Measurements from ENCODE around the gene NCKAP5. TPM values are rescaled to one million over a fixed set of nuclear protein-coding genes. Genes with fewer than 3 reads are reported as not detected.

The NCKAP5 gene
- total and polyA plus RNA-seq, 2 of the 13 experiments (the other 11 are each of a cell fraction or from before 2014, with no cell fraction given): 0.01 TPM; not detected in 1

DNA sequence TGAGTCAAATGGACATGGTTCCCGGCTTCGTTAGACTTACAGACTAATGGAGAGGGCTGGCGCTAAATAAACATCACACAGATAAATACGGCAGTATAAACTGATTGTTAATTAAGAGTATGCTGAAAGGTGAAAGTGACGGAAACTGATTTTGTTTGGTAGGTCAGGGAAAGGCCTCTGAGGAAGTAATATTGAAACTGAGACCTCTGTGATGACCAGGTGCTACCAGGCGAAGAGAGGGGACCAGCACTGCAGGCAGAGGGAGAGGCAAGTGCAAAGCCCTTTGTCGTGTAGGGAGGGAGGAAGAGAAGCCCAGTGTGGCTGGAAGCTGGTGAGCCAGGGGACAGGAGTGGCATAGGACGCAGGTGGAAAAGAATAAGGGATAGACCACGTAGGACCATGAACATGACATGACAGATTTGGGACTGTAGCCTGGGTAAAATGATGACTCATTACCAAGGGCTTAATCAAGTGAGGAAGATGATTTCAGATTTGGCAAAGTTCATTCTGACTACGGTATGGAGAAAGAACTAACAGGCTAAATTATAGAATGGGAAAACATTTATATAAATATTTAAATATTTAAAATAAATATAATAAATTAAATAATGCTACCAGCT, 433.1 kb downstream of the NCKAP5 start:
- Histone ChIP-seq H3K9ac (ENCODE audit: insufficient read depth, low read depth, low read length) (no peak overlapping the region), H3K4me2 (ENCODE audit: low read depth, low read length) (no peak overlapping the region), H3K9me3 (ENCODE audit: low read length) (peaks cover 6% of the 10 kb centered on the region; the same call in 1 of the 2 replicates), H4K20me1 (ENCODE audit: insufficient read depth, low read length) (no peaks in the 10 kb centered on the region), H3K79me2 (ENCODE audit: insufficient read depth, low read length) (no peaks in the 10 kb centered on the region), H3K4me3 (replicated peaks in 1 of 3; ENCODE audit: insufficient read depth in 1 of 3, low read depth in 2 of 3, low read length in 3 of 3) (no peak overlapping the region), H3K36me3 (replicated peaks in 1 of 2; ENCODE audit: control insufficient read depth in 1 of 2, insufficient read depth in 2 of 2, low read length in 2 of 2) (no peaks in the 10 kb centered on the region), H3K27ac (ENCODE audit: extremely low read length, insufficient read depth, low read length) (no peak overlapping the region), H3K27me3 (ENCODE audit: control insufficient read depth in 1 of 2, insufficient read depth in 2 of 2, low read length in 2 of 2) (no peaks in the 10 kb centered on the region), H2AFZ (ENCODE audit: low read length) (no peak overlapping the region), H3K4me1 (ENCODE audit: insufficient read depth, low read length) (no peaks in the 10 kb centered on the region)
- FAIRE-seq (no peak), DNase-seq (ENCODE audit: low spot score) (no peak), ATAC-seq (no peak)
- 28% methylated on average over 10 of the region's 10 CpGs for WGBS (ENCODE audit: low lambda C conversion rate)
- ChIA-PET CTCF (ENCODE audit: low intra/inter-chr PET ratio, low total read pairs) (no interaction called here), POLR2A (no interaction called here)
- intact Hi-C loops (cut with micrococcal nuclease; ENCODE audit: unreplicated experiment) (no loop called here), in situ Hi-C loops (cut with HindIII; ENCODE audit: extremely low pct_ligation_motif_present, low pct_unique_long_range_greater_than_20kb) (no loop called here)
- BruUV-seq (replicated peaks): no TSS peak
- TF ChIP-seq, protein P1, sequence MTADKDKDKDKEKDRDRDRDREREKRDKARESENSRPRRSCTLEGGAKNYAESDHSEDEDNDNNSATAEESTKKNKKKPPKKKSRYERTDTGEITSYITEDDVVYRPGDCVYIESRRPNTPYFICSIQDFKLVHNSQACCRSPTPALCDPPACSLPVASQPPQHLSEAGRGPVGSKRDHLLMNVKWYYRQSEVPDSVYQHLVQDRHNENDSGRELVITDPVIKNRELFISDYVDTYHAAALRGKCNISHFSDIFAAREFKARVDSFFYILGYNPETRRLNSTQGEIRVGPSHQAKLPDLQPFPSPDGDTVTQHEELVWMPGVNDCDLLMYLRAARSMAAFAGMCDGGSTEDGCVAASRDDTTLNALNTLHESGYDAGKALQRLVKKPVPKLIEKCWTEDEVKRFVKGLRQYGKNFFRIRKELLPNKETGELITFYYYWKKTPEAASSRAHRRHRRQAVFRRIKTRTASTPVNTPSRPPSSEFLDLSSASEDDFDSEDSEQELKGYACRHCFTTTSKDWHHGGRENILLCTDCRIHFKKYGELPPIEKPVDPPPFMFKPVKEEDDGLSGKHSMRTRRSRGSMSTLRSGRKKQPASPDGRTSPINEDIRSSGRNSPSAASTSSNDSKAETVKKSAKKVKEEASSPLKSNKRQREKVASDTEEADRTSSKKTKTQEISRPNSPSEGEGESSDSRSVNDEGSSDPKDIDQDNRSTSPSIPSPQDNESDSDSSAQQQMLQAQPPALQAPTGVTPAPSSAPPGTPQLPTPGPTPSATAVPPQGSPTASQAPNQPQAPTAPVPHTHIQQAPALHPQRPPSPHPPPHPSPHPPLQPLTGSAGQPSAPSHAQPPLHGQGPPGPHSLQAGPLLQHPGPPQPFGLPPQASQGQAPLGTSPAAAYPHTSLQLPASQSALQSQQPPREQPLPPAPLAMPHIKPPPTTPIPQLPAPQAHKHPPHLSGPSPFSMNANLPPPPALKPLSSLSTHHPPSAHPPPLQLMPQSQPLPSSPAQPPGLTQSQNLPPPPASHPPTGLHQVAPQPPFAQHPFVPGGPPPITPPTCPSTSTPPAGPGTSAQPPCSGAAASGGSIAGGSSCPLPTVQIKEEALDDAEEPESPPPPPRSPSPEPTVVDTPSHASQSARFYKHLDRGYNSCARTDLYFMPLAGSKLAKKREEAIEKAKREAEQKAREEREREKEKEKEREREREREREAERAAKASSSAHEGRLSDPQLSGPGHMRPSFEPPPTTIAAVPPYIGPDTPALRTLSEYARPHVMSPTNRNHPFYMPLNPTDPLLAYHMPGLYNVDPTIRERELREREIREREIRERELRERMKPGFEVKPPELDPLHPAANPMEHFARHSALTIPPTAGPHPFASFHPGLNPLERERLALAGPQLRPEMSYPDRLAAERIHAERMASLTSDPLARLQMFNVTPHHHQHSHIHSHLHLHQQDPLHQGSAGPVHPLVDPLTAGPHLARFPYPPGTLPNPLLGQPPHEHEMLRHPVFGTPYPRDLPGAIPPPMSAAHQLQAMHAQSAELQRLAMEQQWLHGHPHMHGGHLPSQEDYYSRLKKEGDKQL (CRISPR knock-in tag; IDR thresholded peaks at IDR 0.05; ENCODE audit: low read depth): no peak
- TF ChIP-seq, protein P2, sequence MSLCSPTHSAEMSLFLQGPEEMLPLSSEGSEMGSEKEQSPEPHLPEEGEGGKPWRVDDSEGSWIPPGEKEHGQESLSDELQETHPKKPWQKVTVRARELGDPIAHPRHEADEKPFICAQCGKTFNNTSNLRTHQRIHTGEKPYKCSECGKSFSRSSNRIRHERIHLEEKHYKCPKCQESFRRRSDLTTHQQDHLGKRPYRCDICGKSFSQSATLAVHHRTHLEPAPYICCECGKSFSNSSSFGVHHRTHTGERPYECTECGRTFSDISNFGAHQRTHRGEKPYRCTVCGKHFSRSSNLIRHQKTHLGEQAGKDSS (CRISPR knock-in tag; IDR thresholded peaks at IDR 0.05; ENCODE audit: borderline replicate concordance, low read depth): no peak
- TF ChIP-seq RFXANK (CRISPR knock-in tag; IDR thresholded peaks at IDR 0.05) (no peak), MAFK (conservative IDR thresholded peaks at IDR 0.05 in 1 of 2, IDR thresholded peaks at IDR 0.05 in 1 of 2; ENCODE audit: low read length in 2 of 2) (peak; percentile 1 to 48; a peak in 2 of 4 replicates), ZEB1 (IDR thresholded peaks at IDR 0.05; ENCODE audit: insufficient replicate concordance, low read depth) (no peak), MAFF (IDR thresholded peaks at IDR 0.05; ENCODE audit: low read depth, low read length) (0 out of 2 replicates have a peak, but pooled peaks have one; percentile 6), EHMT2 (IDR thresholded peaks at IDR 0.05; ENCODE audit: borderline replicate concordance, low read depth, low read length) (no peak), FIP1L1 (IDR thresholded peaks at IDR 0.05; ENCODE audit: borderline replicate concordance, insufficient read depth, low read depth, low read length) (no peak), TBP (CRISPR knock-in tag; IDR thresholded peaks at IDR 0.05) (no peak), SP140L (CRISPR knock-in tag; IDR thresholded peaks at IDR 0.05; ENCODE audit: borderline replicate concordance) (no peak), ZBTB3 (CRISPR knock-in tag; IDR thresholded peaks at IDR 0.05; ENCODE audit: borderline replicate concordance, low read depth) (no peak)
- TF ChIP-seq, protein P3, sequence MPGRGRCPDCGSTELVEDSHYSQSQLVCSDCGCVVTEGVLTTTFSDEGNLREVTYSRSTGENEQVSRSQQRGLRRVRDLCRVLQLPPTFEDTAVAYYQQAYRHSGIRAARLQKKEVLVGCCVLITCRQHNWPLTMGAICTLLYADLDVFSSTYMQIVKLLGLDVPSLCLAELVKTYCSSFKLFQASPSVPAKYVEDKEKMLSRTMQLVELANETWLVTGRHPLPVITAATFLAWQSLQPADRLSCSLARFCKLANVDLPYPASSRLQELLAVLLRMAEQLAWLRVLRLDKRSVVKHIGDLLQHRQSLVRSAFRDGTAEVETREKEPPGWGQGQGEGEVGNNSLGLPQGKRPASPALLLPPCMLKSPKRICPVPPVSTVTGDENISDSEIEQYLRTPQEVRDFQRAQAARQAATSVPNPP (CRISPR knock-in tag; IDR thresholded peaks at IDR 0.05): no peak
- TF ChIP-seq, protein P4, sequence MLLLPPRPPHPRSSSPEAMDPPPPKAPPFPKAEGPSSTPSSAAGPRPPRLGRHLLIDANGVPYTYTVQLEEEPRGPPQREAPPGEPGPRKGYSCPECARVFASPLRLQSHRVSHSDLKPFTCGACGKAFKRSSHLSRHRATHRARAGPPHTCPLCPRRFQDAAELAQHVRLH (CRISPR knock-in tag; IDR thresholded peaks at IDR 0.05; ENCODE audit: borderline replicate concordance, low read depth): no peak

Data from HepG2 (cell line).